22Rv1 (cell line): ENCODE measurements around the gene BEND6.

ENCODE experiments used
- CTCF ChIP-seq: fragments of 450-650 bp; IDR thresholded peaks from 2 replicates; pipeline ENCODE4 v1.5.1; 2017; ENCODE audit warnings: mild to moderate bottlenecking
- ZFX ChIP-seq: fragments of 450-650 bp; IDR thresholded peaks from 2 replicates; pipeline ENCODE4 v1.6.1; 2017; ENCODE audit warnings: antibody characterized with exemption, borderline replicate concordance

DNA sequence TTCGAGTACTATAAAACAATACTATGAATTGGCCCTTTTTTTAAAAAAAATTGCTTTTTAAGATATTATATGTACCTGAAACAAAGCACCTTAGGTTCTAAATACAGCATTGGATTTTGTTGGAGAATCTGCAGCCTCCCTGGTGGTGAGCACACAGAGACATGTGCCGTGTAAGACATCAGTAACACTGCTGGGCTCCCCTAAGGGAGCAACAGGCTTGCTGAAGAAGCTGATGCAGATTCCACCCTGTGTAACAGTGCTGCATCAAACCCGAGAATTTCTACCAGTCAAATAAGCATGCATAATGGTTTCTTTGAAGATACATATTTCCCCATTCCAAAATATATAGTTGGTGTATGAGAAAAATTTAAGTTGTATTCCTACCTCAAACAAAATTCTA is 108.9 kb downstream of the BEND6 start:
- no peak for TF ChIP-seq CTCF
- TF ChIP-seq ZFX: no peak
